ENCODE measurements around the gene ZNF460.
A peak's percentile ranks its signal among the peaks of the same experiment; 100 is the strongest.

Gene ZNF460

DNA sequence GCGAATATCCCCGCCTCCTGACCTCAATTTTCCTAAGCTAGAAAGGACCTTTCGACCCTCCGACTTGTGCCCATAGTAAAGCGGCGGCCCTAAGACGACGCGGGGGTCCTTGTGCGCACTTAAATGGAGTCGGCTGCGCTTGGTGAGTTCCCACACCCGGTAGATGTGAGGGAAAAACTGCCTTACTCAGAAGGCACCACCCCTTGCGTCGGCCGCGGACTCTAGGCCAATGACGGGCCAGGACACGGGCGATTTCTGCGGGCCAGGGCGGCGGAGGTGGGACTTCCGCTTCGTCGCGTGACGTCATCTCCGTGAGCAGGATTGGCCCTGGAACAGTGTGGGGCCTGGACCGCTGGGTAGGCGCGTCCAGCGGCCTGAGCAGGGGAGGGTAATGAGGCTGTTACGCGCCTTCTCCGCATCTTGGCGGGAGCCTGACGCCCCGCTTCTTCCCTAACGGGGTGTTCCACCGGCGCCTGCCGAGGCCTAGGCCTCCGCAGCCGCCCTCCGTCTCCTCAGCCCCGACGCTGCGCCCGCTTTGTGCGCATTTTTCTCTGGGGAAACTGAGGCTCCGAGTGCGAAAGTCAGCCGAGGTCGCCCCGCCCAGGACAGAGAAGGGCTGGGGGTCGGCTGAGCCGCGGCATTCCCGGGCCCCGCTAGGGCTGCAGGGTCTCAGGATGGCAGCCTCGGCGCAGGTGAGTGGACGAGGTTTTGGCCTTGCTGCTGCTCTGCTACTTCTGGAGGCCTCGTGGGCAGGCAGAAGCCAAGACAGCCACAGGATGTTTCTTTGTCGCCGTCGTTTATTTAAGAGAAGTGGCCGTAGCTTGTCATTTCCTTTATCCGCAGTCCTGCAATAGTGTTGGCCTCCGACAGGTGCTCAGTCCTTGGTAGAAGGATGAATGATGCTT is 40.1 kb downstream of the ZNF460 start, which contains the start of gene ZNF543:
Gene ZNF543, plus strand, starts transcription at position 293 of the 905 bp plus-strand sequence. Its CDS starts 382 bp downstream, at position 675.
- TF ChIP-seq ZFX (IDR thresholded peaks at IDR 0.05): peak; percentile 94
- TF ChIP-seq, protein P1, sequence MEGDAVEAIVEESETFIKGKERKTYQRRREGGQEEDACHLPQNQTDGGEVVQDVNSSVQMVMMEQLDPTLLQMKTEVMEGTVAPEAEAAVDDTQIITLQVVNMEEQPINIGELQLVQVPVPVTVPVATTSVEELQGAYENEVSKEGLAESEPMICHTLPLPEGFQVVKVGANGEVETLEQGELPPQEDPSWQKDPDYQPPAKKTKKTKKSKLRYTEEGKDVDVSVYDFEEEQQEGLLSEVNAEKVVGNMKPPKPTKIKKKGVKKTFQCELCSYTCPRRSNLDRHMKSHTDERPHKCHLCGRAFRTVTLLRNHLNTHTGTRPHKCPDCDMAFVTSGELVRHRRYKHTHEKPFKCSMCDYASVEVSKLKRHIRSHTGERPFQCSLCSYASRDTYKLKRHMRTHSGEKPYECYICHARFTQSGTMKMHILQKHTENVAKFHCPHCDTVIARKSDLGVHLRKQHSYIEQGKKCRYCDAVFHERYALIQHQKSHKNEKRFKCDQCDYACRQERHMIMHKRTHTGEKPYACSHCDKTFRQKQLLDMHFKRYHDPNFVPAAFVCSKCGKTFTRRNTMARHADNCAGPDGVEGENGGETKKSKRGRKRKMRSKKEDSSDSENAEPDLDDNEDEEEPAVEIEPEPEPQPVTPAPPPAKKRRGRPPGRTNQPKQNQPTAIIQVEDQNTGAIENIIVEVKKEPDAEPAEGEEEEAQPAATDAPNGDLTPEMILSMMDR (conservative IDR thresholded peaks at IDR 0.05): no peak
- peak within 1 kb of the TSS; percentile 89 for H3K27ac ChIP-seq

DNA sequence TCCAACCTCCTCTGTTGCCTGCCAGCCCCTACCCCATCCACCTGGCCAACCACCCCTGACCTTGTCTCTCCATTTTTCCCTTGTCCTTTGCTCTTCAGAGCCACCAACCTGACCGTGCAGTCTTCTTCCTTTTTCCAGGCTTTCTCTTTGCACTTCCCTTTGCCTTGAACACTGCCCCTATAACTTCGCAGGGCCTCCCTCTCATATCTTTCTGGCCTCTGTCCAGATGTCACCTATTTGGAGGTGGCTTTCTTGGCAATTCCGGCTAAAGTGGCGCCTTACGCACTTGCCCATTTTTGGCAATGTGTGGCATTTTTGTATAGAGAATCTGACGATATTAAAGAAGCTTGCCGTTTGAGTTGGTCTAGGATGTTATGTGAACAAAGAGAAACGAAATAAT is 40.8 kb downstream of the ZNF460 start:
- no peak for TF ChIP-seq ZFX (IDR thresholded peaks at IDR 0.05)
- TF ChIP-seq, protein P1 (conservative IDR thresholded peaks at IDR 0.05): no peak
- H3K27ac ChIP-seq: peak overlapping the region; percentile 89

DNA sequence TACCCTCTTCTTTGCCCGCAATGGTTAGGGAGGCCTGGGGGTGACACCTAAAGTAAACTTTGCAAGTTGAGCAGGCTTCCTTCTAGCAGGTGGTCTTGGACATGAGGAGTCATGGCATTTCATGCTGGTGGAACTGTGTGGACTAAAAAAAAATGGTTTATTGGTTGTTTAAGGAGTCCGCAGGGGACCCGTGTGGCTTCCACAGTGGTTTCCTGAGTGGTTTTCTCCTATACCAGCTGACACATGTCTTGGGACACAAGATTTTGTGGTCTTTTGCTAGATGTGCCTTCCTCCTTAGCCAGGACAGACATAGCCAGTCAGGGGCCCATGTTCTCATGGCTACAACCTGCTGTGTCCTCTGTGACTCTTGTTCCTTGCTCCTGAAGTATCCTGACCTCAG is 41.5 kb downstream of the ZNF460 start:
- TF ChIP-seq, protein P1 (conservative IDR thresholded peaks at IDR 0.05): no peak
- TF ChIP-seq ZFX (IDR thresholded peaks at IDR 0.05): no peak
- no peak overlapping the region; the same call in 1 of the 2 replicates for H3K27ac ChIP-seq

DNA sequence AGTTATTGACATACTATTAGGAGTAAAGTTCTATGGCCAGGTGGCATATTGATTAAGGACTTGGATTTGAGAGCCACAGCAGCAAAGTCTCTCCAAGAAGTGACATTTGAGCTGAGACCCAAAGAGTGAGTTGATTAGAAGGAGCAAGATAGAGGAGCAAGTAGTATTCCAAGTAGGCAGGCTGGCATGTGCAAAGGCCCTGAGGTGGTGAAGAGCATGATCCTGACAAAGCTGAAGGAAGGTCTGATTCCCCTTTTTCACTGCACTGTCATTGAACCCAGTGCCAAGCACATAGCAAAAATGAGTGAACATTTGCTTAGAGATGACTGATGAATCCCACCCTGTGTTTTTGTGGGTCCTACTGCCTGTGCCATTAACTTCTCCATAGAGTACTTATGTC is 44.7 kb downstream of the ZNF460 start:
- no peak for TF ChIP-seq ZFX (IDR thresholded peaks at IDR 0.05)
- TF ChIP-seq, protein P1 (conservative IDR thresholded peaks at IDR 0.05): no peak

DNA sequence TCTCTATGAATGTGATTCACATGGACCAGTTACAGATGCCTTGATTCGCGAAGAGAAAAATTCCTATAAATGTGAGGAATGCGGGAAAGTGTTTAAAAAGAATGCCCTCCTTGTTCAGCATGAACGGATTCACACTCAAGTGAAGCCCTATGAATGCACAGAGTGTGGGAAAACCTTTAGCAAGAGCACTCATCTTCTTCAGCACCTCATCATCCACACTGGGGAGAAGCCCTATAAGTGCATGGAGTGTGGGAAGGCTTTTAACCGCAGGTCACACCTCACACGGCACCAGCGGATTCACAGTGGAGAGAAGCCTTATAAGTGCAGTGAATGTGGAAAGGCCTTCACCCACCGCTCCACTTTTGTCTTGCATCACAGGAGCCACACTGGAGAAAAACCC is 47.7 kb downstream of the ZNF460 start:
- H3K27ac ChIP-seq: no peak overlapping the region
- TF ChIP-seq, protein P1 (conservative IDR thresholded peaks at IDR 0.05): no peak
- no peak for TF ChIP-seq ZFX (IDR thresholded peaks at IDR 0.05)

More for the DNA sequence above, 44.7 kb downstream of the ZNF460 start:
- H3K27ac ChIP-seq: no peak overlapping the region

DNA sequence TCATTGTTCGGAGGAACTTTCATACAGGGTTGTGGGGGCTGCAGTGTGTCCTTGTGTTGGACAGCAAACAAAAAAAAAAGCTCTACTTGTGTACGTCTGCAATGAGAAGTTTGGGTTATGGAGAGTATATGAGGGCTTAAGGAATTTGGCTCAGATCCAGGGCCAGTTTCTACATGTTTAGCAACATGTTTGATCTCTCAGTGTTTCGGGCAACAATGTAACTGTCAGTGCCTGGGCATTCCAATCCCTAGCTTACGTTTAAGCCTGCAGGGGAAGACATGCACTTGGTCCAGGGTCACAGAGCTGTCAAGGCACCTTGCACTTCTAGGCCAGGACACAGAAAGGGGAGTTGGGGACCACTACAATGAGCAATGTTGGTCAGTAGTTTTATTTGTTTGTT is 53.9 kb downstream of the ZNF460 start:
- TF ChIP-seq, protein P1 (conservative IDR thresholded peaks at IDR 0.05): no peak
- no peak for TF ChIP-seq ZFX (IDR thresholded peaks at IDR 0.05)
- H3K27ac ChIP-seq: no peak overlapping the region

DNA sequence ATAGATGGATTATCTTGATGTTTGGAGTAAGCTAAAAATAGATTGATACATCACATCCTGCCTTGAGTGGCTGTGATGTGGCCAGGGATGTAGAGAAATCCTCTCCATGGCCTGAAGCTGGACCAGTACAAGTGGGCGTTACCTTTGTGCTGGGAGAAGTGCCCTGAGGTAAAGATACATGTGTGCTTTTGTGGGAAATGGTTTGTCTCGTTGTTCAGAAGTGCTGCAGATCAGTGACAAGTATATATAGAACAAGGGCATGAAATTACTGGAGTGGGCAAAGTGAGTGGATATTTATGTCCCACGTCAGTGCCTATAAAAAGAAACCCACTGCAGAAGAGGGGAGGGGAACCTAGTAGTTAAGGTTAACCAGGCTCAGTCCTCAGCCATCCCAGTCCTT is 58.6 kb downstream of the ZNF460 start:
- no peak overlapping the region for H3K27ac ChIP-seq
- TF ChIP-seq, protein P1 (conservative IDR thresholded peaks at IDR 0.05): no peak
- no peak for TF ChIP-seq ZFX (IDR thresholded peaks at IDR 0.05)

Data from C4-2B (cell line).